Endothelial cell (in vitro differentiated cells): ENCODE measurements around the gene XYLT1. TPM values are rescaled to one million over a fixed set of nuclear protein-coding genes. Genes with fewer than 3 reads are reported as not detected.

ENCODE experiments used
- DNase-seq: peaks from one replicate; pipeline ENCODE4 v3.0.0; 2021; ENCODE audit warnings: low spot score
- H3K27ac Mint-ChIP-seq: one replicate; pipeline ENCODE4 v1.8.0; 2021; ENCODE audit warnings: mixed read lengths, inconsistent platforms; ENCODE audit not compliant: unreplicated experiment
- H3K27me3 Mint-ChIP-seq: one replicate; pipeline ENCODE4 v1.8.0; 2021; ENCODE audit warnings: mild to moderate bottlenecking, moderate library complexity, mixed read lengths, inconsistent platforms; ENCODE audit not compliant: unreplicated experiment
- H3K36me3 Mint-ChIP-seq: one replicate; pipeline ENCODE4 v1.8.0; 2021; ENCODE audit warnings: mild to moderate bottlenecking, low read depth, mixed read lengths, inconsistent platforms; ENCODE audit not compliant: unreplicated experiment
- H3K4me1 Mint-ChIP-seq: one replicate; pipeline ENCODE4 v1.8.0; 2021; ENCODE audit warnings: mild to moderate bottlenecking, mixed read lengths, inconsistent platforms; ENCODE audit not compliant: unreplicated experiment
- H3K4me3 Mint-ChIP-seq: one replicate; pipeline ENCODE4 v1.8.0; 2021; ENCODE audit warnings: mild to moderate bottlenecking, mixed read lengths, inconsistent platforms; ENCODE audit not compliant: unreplicated experiment
- H3K9me3 Mint-ChIP-seq: one replicate; pipeline ENCODE4 v1.8.0; 2021; ENCODE audit warnings: mixed read lengths, inconsistent platforms; ENCODE audit not compliant: unreplicated experiment
- CTCF ChIP-seq: fragments of 200-600 bp; sonication (generic); IDR thresholded peaks from one replicate; pipeline ENCODE4 v1.5.0; 2021; ENCODE audit warnings: antibody characterized with exemption; ENCODE audit not compliant: unreplicated experiment
- total RNA-seq: library from RNA; stranded (reverse); fragmentation: NEBNext Ultra II Directional; extraction: Animal tissue kit (Norgen Biotek cat#: 25700); gene quantifications from one replicate; pipeline ENCODE4 v1.2.1, GENCODE V29; 2021; ENCODE audit not compliant: unreplicated experiment

The XYLT1 gene
- total RNA-seq, 1 donor from 2014 or later = 11.1 TPM

GRCh38 chr16:17403859-17404545 is 66.8 kb downstream of the XYLT1 start:
- peaks cover 9% of the 10 kb centered on the region for H3K4me1 Mint-ChIP-seq
- H3K9me3 Mint-ChIP-seq = no peaks in the 10 kb centered on the region
- H3K36me3 Mint-ChIP-seq = no peaks in the 10 kb centered on the region
- peaks cover 1% of the 10 kb centered on the region for H3K27me3 Mint-ChIP-seq
- H3K27ac Mint-ChIP-seq = no peak overlapping the region
- H3K4me3 Mint-ChIP-seq = no peak overlapping the region
- no peak for TF ChIP-seq CTCF
- DNase-seq = no peak

- no peak for DNase-seq
- Mint-ChIP-seq H3K36me3 (no peaks in the 10 kb centered on the region), H3K27ac (no peak overlapping the region), H3K4me1 (peaks cover 9% of the 10 kb centered on the region), H3K9me3 (no peaks in the 10 kb centered on the region), H3K27me3 (peaks cover 1% of the 10 kb centered on the region), H3K4me3 (no peak overlapping the region)
- TF ChIP-seq CTCF = no peak
Observed at GRCh38 chr16:17403156-17403809, 67.5 kb downstream of the XYLT1 start.

- Mint-ChIP-seq H3K36me3 (no peaks in the 10 kb centered on the region), H3K27me3 (no peaks in the 10 kb centered on the region), H3K9me3 (no peaks in the 10 kb centered on the region), H3K27ac (no peak overlapping the region), H3K4me1 (peaks cover 11% of the 10 kb centered on the region), H3K4me3 (no peak overlapping the region)
- TF ChIP-seq CTCF = no peak
- DNase-seq = no peak
Observed at GRCh38 chr16:17397499-17397891, 73.3 kb downstream of the XYLT1 start.

GRCh38 chr16:17396762-17397498 is 73.8 kb downstream of the XYLT1 start:
- Mint-ChIP-seq H3K4me3 (no peak overlapping the region), H3K36me3 (no peaks in the 10 kb centered on the region), H3K9me3 (no peaks in the 10 kb centered on the region), H3K27me3 (peaks cover 2% of the 10 kb centered on the region), H3K27ac (no peak overlapping the region), H3K4me1 (peaks cover 11% of the 10 kb centered on the region)
- DNase-seq = no peak
- TF ChIP-seq CTCF = no peak
